B cell (primary cell): ENCODE results near the gene PSENEN.

Experiments used
- CTCF ChIP-seq: fragments of 200-600 bp; IDR thresholded peaks from one replicate; pipeline ENCODE4 v1.8.0; 2022; ENCODE audit warnings: antibody characterized with exemption, mild to moderate bottlenecking
- EZH2 ChIP-seq: IDR thresholded peaks from 2 replicates; pipeline ENCODE4 v1.6.1; 2012; ENCODE audit warnings: borderline replicate concordance, low read depth, mild to moderate bottlenecking, moderate library complexity, low read length; ENCODE audit not compliant: insufficient read depth, poor library complexity, severe bottlenecking

GRCh38 chr19:35714601-35715354 is 30.7 kb upstream of the PSENEN start:
- no peak for TF ChIP-seq CTCF
- no peak for TF ChIP-seq EZH2
